SK-N-SH (cell line): ENCODE measurements around the gene CTTNBP2NL. TPM values are rescaled to one million over a fixed set of nuclear protein-coding genes. Genes with fewer than 3 reads are reported as not detected.

Source experiments
- CTCF ChIA-PET: fragments of 300-600, 350-600 bp; formaldehyde crosslinking; extraction: SDS; loops from one replicate; lab custom pipeline; 2021; lab: Yijun Ruan, JAX
- POLR2A ChIA-PET: fragments of 350-600 bp; sonication (Branson Sonifier 250); formaldehyde crosslinking; extraction: SDS; loops from one replicate; lab custom pipeline; 2020; ENCODE audit warnings: antibody characterized with exemption, inconsistent platforms; lab: Yijun Ruan, JAX
- DNase-seq: peaks from one replicate; pipeline ENCODE4 v3.0.0; 2012
- H2AFZ ChIP-seq: fragments of 200-600 bp; sonication (generic); 2 replicates; pipeline ENCODE4 v1.8.1; 2016; ENCODE audit warnings: antibody characterized with exemption, mild to moderate bottlenecking, low read depth
- H3F3A ChIP-seq: fragments of 200-600 bp; sonication (generic); replicated peaks from 2 replicates; pipeline ENCODE3; 2016; ENCODE audit warnings: antibody characterized with exemption, mild to moderate bottlenecking; ENCODE audit not compliant: insufficient read depth
- H3K27ac ChIP-seq, 2 experiments: fragments of 200-500 bp in 1 of 2; fragments of 200-600 bp in 1 of 2; sonication (Bioruptor generic) in 1 of 2; sonication (generic), shearing (Covaris generic) in 1 of 2; 2 replicates each; pipeline versions ENCODE4 v1.5.1 to v1.6.1; 2014 to 2016; ENCODE audit warnings: low read depth in 2 of 2, inconsistent platforms in 1 of 2, low read length in 1 of 2, mild to moderate bottlenecking in 1 of 2, mixed read lengths in 1 of 2
- H3K27me3 ChIP-seq: fragments of 200-600 bp; sonication (generic), shearing (Covaris generic); 2 replicates; pipeline ENCODE4 v1.6.1; 2016; ENCODE audit warnings: mixed run types; ENCODE audit not compliant: insufficient read depth
- H3K36me3 ChIP-seq, 2 experiments: fragments of 200-500 bp in 1 of 2; fragments of 200-600 bp in 1 of 2; sonication (Bioruptor generic) in 1 of 2; sonication (generic) in 1 of 2; replicated peaks in 1 of 2; 2 replicates each; pipeline versions ENCODE3 to v1.5.1; 2014 to 2016; ENCODE audit warnings: low read length in 1 of 2, mild to moderate bottlenecking in 1 of 2; ENCODE audit not compliant: insufficient read depth in 2 of 2, control insufficient read depth in 1 of 2
- H3K4me1 ChIP-seq, 2 experiments: fragments of 200-500 bp in 1 of 2; fragments of 200-600 bp in 1 of 2; sonication (Bioruptor generic) in 1 of 2; sonication (generic), shearing (Covaris generic) in 1 of 2; 2 replicates each; pipeline versions ENCODE4 v1.5.1 to v1.6.1; 2014 to 2016; ENCODE audit warnings: low read depth in 1 of 2, low read length in 1 of 2, mixed run types in 1 of 2; ENCODE audit not compliant: insufficient read depth in 2 of 2, control insufficient read depth in 1 of 2
- H3K4me2 ChIP-seq: fragments of 200-600 bp; sonication (generic), shearing (Covaris generic); 2 replicates; pipeline ENCODE4 v1.6.1; 2017; ENCODE audit warnings: mixed run types
- H3K4me3 ChIP-seq, 2 experiments: fragments of 200-500 bp in 1 of 2; fragments of 200-600 bp in 1 of 2; sonication (Bioruptor generic) in 1 of 2; sonication (generic), shearing (Covaris generic) in 1 of 2; 2 replicates each; pipeline versions ENCODE4 v1.5.1 to v1.8.1; 2014 to 2016; ENCODE audit warnings: low read depth in 2 of 2, inconsistent platforms in 1 of 2, low read length in 1 of 2, mild to moderate bottlenecking in 1 of 2, mixed read lengths in 1 of 2, moderate library complexity in 1 of 2
- H3K79me2 ChIP-seq: fragments of 200-600 bp; sonication (generic); 2 replicates; pipeline ENCODE4 v1.8.1; 2017; ENCODE audit warnings: mild to moderate bottlenecking; ENCODE audit not compliant: insufficient read depth
- H3K9ac ChIP-seq: fragments of 200-600 bp; sonication (generic); 2 replicates; pipeline ENCODE4 v1.6.1; 2017; ENCODE audit warnings: mixed run types
- H3K9me2 ChIP-seq: fragments of 200-600 bp; sonication (generic); 2 replicates; pipeline ENCODE4 v1.6.1; 2017; ENCODE audit warnings: mixed run types
- H3K9me3 ChIP-seq: fragments of 200-600 bp; sonication (generic); 2 replicates; pipeline ENCODE4 v1.6.1; 2017; ENCODE audit warnings: mixed run types, mild to moderate bottlenecking, moderate library complexity
- H4K20me1 ChIP-seq: fragments of 200-600 bp; sonication (generic); 2 replicates; pipeline ENCODE4 v1.6.1; 2017; ENCODE audit warnings: mild to moderate bottlenecking, mixed run types; ENCODE audit not compliant: insufficient read depth
- CHD2 ChIP-seq: fragments of 150-350 bp; IDR thresholded peaks from 2 replicates; pipeline ENCODE4 v1.6.1; 2018; ENCODE audit warnings: low read length; ENCODE audit not compliant: partially characterized antibody
- CTCF ChIP-seq: fragments of 200-600 bp; sonication (generic); IDR thresholded peaks from 2 replicates; pipeline ENCODE4 v1.6.1; 2017; ENCODE audit warnings: antibody characterized with exemption, mild to moderate bottlenecking, moderate library complexity
- EZH2phosphoT487 ChIP-seq: fragments of 200-600 bp; sonication (generic); IDR thresholded peaks from 2 replicates; pipeline ENCODE4 v1.6.1; 2017; ENCODE audit warnings: low read depth, mixed run types, mild to moderate bottlenecking, antibody characterized with exemption, moderate library complexity, borderline replicate concordance
- FOXM1 ChIP-seq: IDR thresholded peaks from 2 replicates; pipeline ENCODE4 v1.4.0; 2012; ENCODE audit warnings: low read depth, mild to moderate bottlenecking
- GATA2 ChIP-seq: sonication (generic); formaldehyde crosslinking; IDR thresholded peaks from 2 replicates; pipeline ENCODE4 v1.5.0; 2020; ENCODE audit warnings: mild to moderate bottlenecking, missing genetic modification reagents
- IRF3 ChIP-seq: fragments of 150-350 bp; IDR thresholded peaks from 2 replicates; pipeline ENCODE4 v1.6.1; 2016; ENCODE audit warnings: mild to moderate bottlenecking, low read depth, low read length
- MEF2A ChIP-seq: IDR thresholded peaks from 2 replicates; pipeline ENCODE4 v1.4.0; 2012; ENCODE audit warnings: low read depth, borderline replicate concordance
- MXI1 ChIP-seq: IDR thresholded peaks from 2 replicates; pipeline ENCODE4 v1.6.1; 2012; ENCODE audit warnings: mild to moderate bottlenecking, low read depth, low read length, improper control_type of control experiment
- NFIC ChIP-seq: IDR thresholded peaks from 2 replicates; pipeline ENCODE4 v1.4.0; 2012; ENCODE audit warnings: borderline replicate concordance
- NRF1 ChIP-seq: IDR thresholded peaks from 2 replicates; pipeline ENCODE4 v1.6.1; 2012; ENCODE audit warnings: low read depth, mild to moderate bottlenecking, low read length
- PBX3 ChIP-seq: IDR thresholded peaks from 2 replicates; pipeline ENCODE4; 2012
- POLR2AphosphoS5 ChIP-seq: IDR thresholded peaks from 2 replicates; pipeline ENCODE4 v1.6.1; 2012; ENCODE audit warnings: low read depth, low read length
- RCOR1 ChIP-seq: fragments of 150-350 bp; IDR thresholded peaks from 2 replicates; pipeline ENCODE4 v1.6.1; 2017; ENCODE audit warnings: antibody characterized with exemption, low read length
- RFX5 ChIP-seq: IDR thresholded peaks from 2 replicates; pipeline ENCODE4 v1.6.1; 2012; ENCODE audit warnings: mild to moderate bottlenecking, improper control_type of control experiment, low read length
- SMC3 ChIP-seq: IDR thresholded peaks from 2 replicates; pipeline ENCODE4 v1.6.1; 2012; ENCODE audit warnings: low read depth, low read length, improper control_type of control experiment
- TEAD4 ChIP-seq: IDR thresholded peaks from 2 replicates; pipeline ENCODE4 v1.4.0; 2012; ENCODE audit warnings: mild to moderate bottlenecking, borderline replicate concordance; ENCODE audit not compliant: insufficient read depth
- YY1 ChIP-seq: IDR thresholded peaks from 2 replicates; pipeline ENCODE4 v1.4.0; 2012; ENCODE audit warnings: low read depth, mild to moderate bottlenecking
- WGBS: methylation state at CpG from one replicate; pipeline ENCODE4 v1.1.6; 2017; ENCODE audit warnings: low lambda C conversion rate; 5-methylcytosine and 5-hydroxymethylcytosine counted together
- polyA plus RNA-seq, 3 experiments: library from polyadenylated mRNA; depleted of rRNA; stranded (reverse); fragments of >200 nt; gene quantifications; 2 replicates each; pipeline ENCODE4 v1.2.3, GENCODE V29; 2012
- TF ChIP-seq, protein P1 (sequence below): IDR thresholded peaks from 2 replicates; pipeline ENCODE4 v1.4.0; 2012; ENCODE audit warnings: low read depth, borderline replicate concordance
- TF ChIP-seq, protein P2 (sequence below): IDR thresholded peaks from 2 replicates; pipeline ENCODE4 v1.4.0; 2012; ENCODE audit warnings: low read depth

The CTTNBP2NL gene
- polyA plus RNA-seq, 1 of the 3 experiments (the other 2 are of a cell fraction): 4.9 TPM

GRCh38 chr1:112505400-112505785 is 109.4 kb downstream of the CTTNBP2NL start:
- no peak overlapping the region for H3K27ac ChIP-seq
- TF ChIP-seq EZH2phosphoT487 (no peak), GATA2 (no peak), RFX5 (no peak), PBX3 (no peak)
- TF ChIP-seq, protein P1, sequence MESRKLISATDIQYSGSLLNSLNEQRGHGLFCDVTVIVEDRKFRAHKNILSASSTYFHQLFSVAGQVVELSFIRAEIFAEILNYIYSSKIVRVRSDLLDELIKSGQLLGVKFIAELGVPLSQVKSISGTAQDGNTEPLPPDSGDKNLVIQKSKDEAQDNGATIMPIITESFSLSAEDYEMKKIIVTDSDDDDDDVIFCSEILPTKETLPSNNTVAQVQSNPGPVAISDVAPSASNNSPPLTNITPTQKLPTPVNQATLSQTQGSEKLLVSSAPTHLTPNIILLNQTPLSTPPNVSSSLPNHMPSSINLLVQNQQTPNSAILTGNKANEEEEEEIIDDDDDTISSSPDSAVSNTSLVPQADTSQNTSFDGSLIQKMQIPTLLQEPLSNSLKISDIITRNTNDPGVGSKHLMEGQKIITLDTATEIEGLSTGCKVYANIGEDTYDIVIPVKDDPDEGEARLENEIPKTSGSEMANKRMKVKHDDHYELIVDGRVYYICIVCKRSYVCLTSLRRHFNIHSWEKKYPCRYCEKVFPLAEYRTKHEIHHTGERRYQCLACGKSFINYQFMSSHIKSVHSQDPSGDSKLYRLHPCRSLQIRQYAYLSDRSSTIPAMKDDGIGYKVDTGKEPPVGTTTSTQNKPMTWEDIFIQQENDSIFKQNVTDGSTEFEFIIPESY: no peak
- TF ChIP-seq, protein P2, sequence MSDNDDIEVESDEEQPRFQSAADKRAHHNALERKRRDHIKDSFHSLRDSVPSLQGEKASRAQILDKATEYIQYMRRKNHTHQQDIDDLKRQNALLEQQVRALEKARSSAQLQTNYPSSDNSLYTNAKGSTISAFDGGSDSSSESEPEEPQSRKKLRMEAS: no peak
- no peak overlapping the region for H3K4me3 ChIP-seq
- H3K9me2 ChIP-seq: no peaks in the 10 kb centered on the region
- H3K27me3 ChIP-seq: no peaks in the 10 kb centered on the region
- no peak overlapping the region for H3K9ac ChIP-seq
- H3K4me2 ChIP-seq: no peak overlapping the region
- peaks cover 0 to 20% of the 10 kb centered on the region in 2 experiments; a peak in 1 of 4 replicates for H3K4me1 ChIP-seq
- H3F3A ChIP-seq: no peaks in the 10 kb centered on the region
- H4K20me1 ChIP-seq: no peaks in the 10 kb centered on the region
- no peaks in the 10 kb centered on the region for H3K9me3 ChIP-seq
- no peaks in the 10 kb centered on the region for H3K36me3 ChIP-seq
- WGBS: 83% methylated on average over 1 of the region's 1 CpG
- CTCF ChIA-PET: interaction anchor here (0.8 to 2.1 kb wide), 6 partner anchors 10 to 202 kb away, joined by 3 to 8 read pairs (median 4); no protein-coding TSS in a partner anchor
- H3K79me2 ChIP-seq: no peaks in the 10 kb centered on the region
- no peak for DNase-seq
- POLR2A ChIA-PET: no interaction called here
- H2AFZ ChIP-seq: no peak overlapping the region

DNA sequence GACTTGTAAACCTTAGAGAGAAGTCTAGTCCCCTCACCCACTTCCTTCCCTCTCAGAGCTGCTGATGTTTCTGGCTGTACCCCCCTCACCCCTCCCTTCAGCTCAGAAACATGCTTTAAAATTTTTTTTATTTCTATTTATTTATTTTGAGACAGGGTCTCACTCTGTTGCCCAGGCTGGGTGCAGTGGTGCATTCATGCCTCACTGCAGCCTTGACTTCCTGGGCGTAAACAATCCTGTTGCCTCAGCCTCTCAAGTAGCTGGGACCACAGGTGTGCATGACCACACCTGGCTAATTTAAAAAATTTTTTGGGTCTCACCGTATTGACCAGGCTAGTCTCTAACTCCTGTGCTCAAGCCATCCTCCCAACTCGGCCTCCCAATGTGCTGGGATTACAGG is 109.9 kb downstream of the CTTNBP2NL start:
- Histone ChIP-seq H3K4me3 (no peak overlapping the region), H3K4me2 (no peak overlapping the region), H3K9me2 (no peaks in the 10 kb centered on the region), H3K9me3 (no peaks in the 10 kb centered on the region), H3K9ac (no peak overlapping the region), H3K36me3 (no peaks in the 10 kb centered on the region), H3K27me3 (no peaks in the 10 kb centered on the region), H3K79me2 (no peaks in the 10 kb centered on the region), H4K20me1 (no peaks in the 10 kb centered on the region), H3K4me1 (peaks cover 0 to 20% of the 10 kb centered on the region in 2 experiments; a peak in 1 of 4 replicates), H3F3A (no peaks in the 10 kb centered on the region), H3K27ac (no peak overlapping the region), H2AFZ (no peak overlapping the region)
- no peak for DNase-seq
- ChIA-PET CTCF (interaction anchor here (0.8 to 2.1 kb wide), 6 partner anchors 9 to 202 kb away, joined by 3 to 8 read pairs (median 4); no protein-coding TSS in a partner anchor), POLR2A (no interaction called here)
- WGBS: 94% methylated on average over 3 of the region's 3 CpGs
- no peak for TF ChIP-seq CTCF
- no peak for TF ChIP-seq FOXM1
- TF ChIP-seq, protein P1: no peak
- TF ChIP-seq NRF1: no peak
- TF ChIP-seq IRF3: no peak
- no peak for TF ChIP-seq RCOR1
- no peak for TF ChIP-seq NFIC
- TF ChIP-seq TEAD4: no peak
- TF ChIP-seq, protein P2: no peak
- TF ChIP-seq CHD2: no peak
- TF ChIP-seq SMC3: no peak
- TF ChIP-seq MEF2A: no peak
- TF ChIP-seq YY1: no peak
- no peak for TF ChIP-seq MXI1
- no peak for TF ChIP-seq POLR2AphosphoS5
